Vagina (tissue), 2 donors: ENCODE results near the gene SPATA21.

Experiments
- POLR2A ChIP-seq, 2 donors: fragments of 450-650 bp; IDR thresholded peaks; one replicate each; pipeline ENCODE4 v1.6.1; 2017; ENCODE audit warnings: antibody characterized with exemption in 2 of 2, mild to moderate bottlenecking in 2 of 2, moderate library complexity in 2 of 2
- POLR2AphosphoS5 ChIP-seq, 2 donors: sonication (generic); formaldehyde crosslinking; IDR thresholded peaks; one replicate each; pipeline ENCODE4 v1.9.0; 2017; ENCODE audit warnings: antibody characterized with exemption in 2 of 2, mild to moderate bottlenecking in 2 of 2, low read depth in 1 of 2; ENCODE audit not compliant: insufficient read depth in 1 of 2
- TF ChIP-seq, protein P1 (sequence below), 3 experiments: fragments of 450-650 bp in 2 of 3; fragments of 200-600 bp in 1 of 3; sonication (generic) in 1 of 3; IDR thresholded peaks; one replicate each; pipeline ENCODE4 v1.5.1; 2017 to 2019; ENCODE audit warnings: antibody characterized with exemption in 3 of 3, mild to moderate bottlenecking in 2 of 3, moderate library complexity in 2 of 3

- TF ChIP-seq, protein P1, sequence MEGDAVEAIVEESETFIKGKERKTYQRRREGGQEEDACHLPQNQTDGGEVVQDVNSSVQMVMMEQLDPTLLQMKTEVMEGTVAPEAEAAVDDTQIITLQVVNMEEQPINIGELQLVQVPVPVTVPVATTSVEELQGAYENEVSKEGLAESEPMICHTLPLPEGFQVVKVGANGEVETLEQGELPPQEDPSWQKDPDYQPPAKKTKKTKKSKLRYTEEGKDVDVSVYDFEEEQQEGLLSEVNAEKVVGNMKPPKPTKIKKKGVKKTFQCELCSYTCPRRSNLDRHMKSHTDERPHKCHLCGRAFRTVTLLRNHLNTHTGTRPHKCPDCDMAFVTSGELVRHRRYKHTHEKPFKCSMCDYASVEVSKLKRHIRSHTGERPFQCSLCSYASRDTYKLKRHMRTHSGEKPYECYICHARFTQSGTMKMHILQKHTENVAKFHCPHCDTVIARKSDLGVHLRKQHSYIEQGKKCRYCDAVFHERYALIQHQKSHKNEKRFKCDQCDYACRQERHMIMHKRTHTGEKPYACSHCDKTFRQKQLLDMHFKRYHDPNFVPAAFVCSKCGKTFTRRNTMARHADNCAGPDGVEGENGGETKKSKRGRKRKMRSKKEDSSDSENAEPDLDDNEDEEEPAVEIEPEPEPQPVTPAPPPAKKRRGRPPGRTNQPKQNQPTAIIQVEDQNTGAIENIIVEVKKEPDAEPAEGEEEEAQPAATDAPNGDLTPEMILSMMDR (IDR thresholded peaks at IDR 0.05): no peak
- TF ChIP-seq POLR2A (IDR thresholded peaks at IDR 0.05): no peak
- TF ChIP-seq POLR2AphosphoS5 (IDR thresholded peaks at IDR 0.05; ENCODE audit: insufficient read depth in 1 of 2, low read depth in 1 of 2): no peak
Measured at GRCh38 chr1:16386454-16387113, 50.6 kb downstream of the SPATA21 start.
